ENCODE results near the gene FAM111B. TPM values are rescaled to one million over a fixed set of nuclear protein-coding genes. Genes with fewer than 3 reads are reported as not detected.

Gene FAM111B
- total and polyA plus RNA-seq, 2 of the 8 experiments (the other 6 are each of a cell fraction or from before 2014, with no cell fraction given): 4.8 to 38.1 TPM

DNA sequence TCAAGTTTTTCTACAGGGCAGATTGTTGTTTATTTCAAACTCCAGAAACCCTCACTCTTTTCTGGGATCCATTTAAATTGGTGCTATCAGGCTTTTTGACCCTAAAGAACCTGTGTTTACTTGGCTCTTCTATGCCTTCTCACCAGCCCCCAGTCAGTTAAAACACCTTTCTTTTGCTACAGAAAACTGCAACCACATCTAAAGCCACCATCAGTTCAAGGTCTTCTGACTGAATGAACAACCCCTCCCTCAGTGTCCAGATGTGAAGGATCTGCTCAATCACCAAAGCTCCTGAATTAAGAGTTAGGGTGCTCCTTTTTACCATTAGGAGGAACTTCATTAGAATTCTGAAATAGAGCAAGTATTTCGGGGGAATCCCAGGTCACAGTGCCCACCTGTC, 28.0 kb upstream of the FAM111B start:
- DNase-seq (ENCODE audit: low read depth in 1 of 2, low spot score in 2 of 2) (no peak), FAIRE-seq (no peak)
- Histone ChIP-seq H2BK12ac (ENCODE audit: low read depth, low read length) (no peak overlapping the region), H4K20me1 (replicated peaks in 1 of 2; ENCODE audit: control insufficient read depth in 1 of 2, insufficient read depth in 2 of 2, low read length in 2 of 2) (no peaks in the 10 kb centered on the region), H3K79me2 (ENCODE audit: control insufficient read depth in 1 of 2, insufficient read depth in 2 of 2, low read length in 2 of 2) (no peaks in the 10 kb centered on the region), H3K23ac (ENCODE audit: insufficient read length) (no peak overlapping the region), H2BK20ac (ENCODE audit: low read length) (no peak overlapping the region), H3K4me3 (ENCODE audit: extremely low read depth in 1 of 4, insufficient read depth in 2 of 4, low read depth in 3 of 4, low read length in 4 of 4) (no peak overlapping the region), H3K27ac (ENCODE audit: low read depth, low read length) (no peak overlapping the region), H4K91ac (replicated peaks; ENCODE audit: insufficient read length, low read length) (no peak overlapping the region), H2AFZ (ENCODE audit: low read length) (no peak overlapping the region), H3K23me2 (ENCODE audit: low read depth, low read length) (no peaks in the 10 kb centered on the region), H3K27me3 (replicated peaks in 1 of 4; ENCODE audit: control insufficient read depth in 3 of 4, extremely low read depth in 1 of 4, insufficient read depth in 3 of 4, low read length in 3 of 4) (no peaks in the 10 kb centered on the region), H3K4me1 (replicated peaks in 1 of 4; ENCODE audit: control insufficient read depth in 3 of 4, insufficient read depth in 4 of 4, low read length in 3 of 4) (no peaks in the 10 kb centered on the region), H3K4ac (replicated peaks; ENCODE audit: insufficient read length, low read depth, low read length) (no peak overlapping the region), H3K36me3 (ENCODE audit: control insufficient read depth in 2 of 4, insufficient read depth in 4 of 4, low read length in 3 of 4) (no peaks in the 10 kb centered on the region), H4K5ac (ENCODE audit: insufficient read length, low read depth, low read length) (no peak overlapping the region), H4K8ac (ENCODE audit: extremely low read depth, insufficient read depth, low read length) (no peak overlapping the region), H3K9me3 (ENCODE audit: insufficient read depth in 2 of 2, low read depth in 1 of 2, low read length in 1 of 2) (peaks cover 3 to 6% of the 10 kb centered on the region in 2 experiments; a peak in 1 of 4 replicates), H2BK120ac (replicated peaks; ENCODE audit: low read depth, low read length) (no peak overlapping the region), H2BK15ac (ENCODE audit: low read length) (no peak overlapping the region), H3K14ac (ENCODE audit: insufficient read length) (no peak overlapping the region), H3K79me1 (ENCODE audit: low read depth, low read length) (no peaks in the 10 kb centered on the region), H3K4me2 (ENCODE audit: insufficient read depth in 1 of 2, low read depth in 2 of 2, low read length in 2 of 2) (no peak overlapping the region), H2AK5ac (ENCODE audit: low read depth, low read length) (no peak overlapping the region), H3K18ac (ENCODE audit: extremely low read depth, low read length) (no peak overlapping the region), H3K56ac (replicated peaks; ENCODE audit: insufficient read length, low read depth, low read length) (no peak overlapping the region), H3K9ac (replicated peaks in 1 of 4; ENCODE audit: extremely low read depth in 1 of 4, low read depth in 3 of 4, low read length in 3 of 4) (no peak overlapping the region), H2BK5ac (ENCODE audit: low read depth, low read length) (no peak overlapping the region)
- WGBS, 2 experiments (ENCODE audit: extremely low coverage in 1 of 2, insufficient coverage in 1 of 2, insufficient read length in 1 of 2, insufficient replicate concordance in 2 of 2, low coverage in 1 of 2, low lambda C conversion rate in 2 of 2, missing lambda C conversion rate in 1 of 2): 94% methylated on average over 1 of the region's 1 CpG; no CpG with 5 or more reads in 1 of the 2 experiments
- POLR2A ChIA-PET (ENCODE audit: partially characterized antibody): no interaction called here
- TF ChIP-seq, protein P1, sequence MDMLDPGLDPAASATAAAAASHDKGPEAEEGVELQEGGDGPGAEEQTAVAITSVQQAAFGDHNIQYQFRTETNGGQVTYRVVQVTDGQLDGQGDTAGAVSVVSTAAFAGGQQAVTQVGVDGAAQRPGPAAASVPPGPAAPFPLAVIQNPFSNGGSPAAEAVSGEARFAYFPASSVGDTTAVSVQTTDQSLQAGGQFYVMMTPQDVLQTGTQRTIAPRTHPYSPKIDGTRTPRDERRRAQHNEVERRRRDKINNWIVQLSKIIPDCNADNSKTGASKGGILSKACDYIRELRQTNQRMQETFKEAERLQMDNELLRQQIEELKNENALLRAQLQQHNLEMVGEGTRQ (IDR thresholded peaks at IDR 0.05; ENCODE audit: low read length): no peak
- TF ChIP-seq RNF2 (IDR thresholded peaks at IDR 0.05; ENCODE audit: borderline replicate concordance, low read depth, low read length, missing control alignments, poor library complexity, severe bottlenecking) (no peak), TBP (IDR thresholded peaks at IDR 0.05; ENCODE audit: low read depth, low read length) (no peak), CBX5 (IDR thresholded peaks at IDR 0.05; ENCODE audit: low read depth, low read length) (no peak), KDM4A (IDR thresholded peaks at IDR 0.05; ENCODE audit: low read depth, low read length, severe bottlenecking) (no peak), BACH1 (IDR thresholded peaks at IDR 0.05; ENCODE audit: low read length) (no peak), JUND (IDR thresholded peaks at IDR 0.05; ENCODE audit: low read length) (no peak), NRF1 (IDR thresholded peaks at IDR 0.05; ENCODE audit: low read depth, low read length) (no peak), CTBP2 (IDR thresholded peaks at IDR 0.05; ENCODE audit: borderline replicate concordance, insufficient read depth, insufficient read length, low read length) (no peak), BRCA1 (IDR thresholded peaks at IDR 0.05; ENCODE audit: low read depth, low read length) (no peak), SIX5 (IDR thresholded peaks at IDR 0.05; ENCODE audit: low read depth, low read length) (no peak), TAF1 (IDR thresholded peaks at IDR 0.05; ENCODE audit: low read depth, low read length) (no peak)
- TF ChIP-seq, protein P2, sequence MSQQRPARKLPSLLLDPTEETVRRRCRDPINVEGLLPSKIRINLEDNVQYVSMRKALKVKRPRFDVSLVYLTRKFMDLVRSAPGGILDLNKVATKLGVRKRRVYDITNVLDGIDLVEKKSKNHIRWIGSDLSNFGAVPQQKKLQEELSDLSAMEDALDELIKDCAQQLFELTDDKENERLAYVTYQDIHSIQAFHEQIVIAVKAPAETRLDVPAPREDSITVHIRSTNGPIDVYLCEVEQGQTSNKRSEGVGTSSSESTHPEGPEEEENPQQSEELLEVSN (IDR thresholded peaks at IDR 0.05): no peak
- CTCF ChIA-PET (ENCODE audit: partially characterized antibody): interaction anchor here (0.6 to 1.1 kb wide), 4 partner anchors 19 to 353 kb away, joined by 3 read pairs; no protein-coding TSS in a partner anchor
